GM18498 (cell line): ENCODE measurements around the gene MYO18A.

Experiments used
- ATAC-seq: cut with Tn5 transposase; IDR thresholded peaks from one replicate; pipeline ENCODE4 v1.9.1; 2021; ENCODE audit warnings: mild to moderate bottlenecking, moderate library complexity; ENCODE audit not compliant: unreplicated experiment

Gene MYO18A

GRCh38 chr17:29038085-29038795 is 142.0 kb downstream of the MYO18A start:
- no peak for ATAC-seq

- no peak for ATAC-seq
These were observed 142.5 kb downstream of the MYO18A start for GRCh38 chr17:29037739-29038084.

- no peak for ATAC-seq
These were observed 143.6 kb downstream of the MYO18A start for GRCh38 chr17:29036584-29036983.

- no peak for ATAC-seq
These were observed 145.7 kb downstream of the MYO18A start for GRCh38 chr17:29034510-29034909.

GRCh38 chr17:29032857-29033197 is 147.4 kb downstream of the MYO18A start:
- ATAC-seq: no peak

GRCh38 chr17:29032013-29032856 is 148.0 kb downstream of the MYO18A start:
- no peak for ATAC-seq

- ATAC-seq: no peak
These were observed 148.7 kb downstream of the MYO18A start for GRCh38 chr17:29031488-29031887.

- ATAC-seq: no peak
These were observed 155.8 kb downstream of the MYO18A start for GRCh38 chr17:29024316-29024952.

GRCh38 chr17:29022074-29022473 is 158.1 kb downstream of the MYO18A start:
- ATAC-seq: no peak

GRCh38 chr17:29021226-29021625 is 159.0 kb downstream of the MYO18A start:
- no peak for ATAC-seq
